Kidney epithelial cell (primary cell): ENCODE measurements around the gene TNFRSF18. TPM values are rescaled to one million over a fixed set of nuclear protein-coding genes. Genes with fewer than 3 reads are reported as not detected.

ENCODE experiments used
- DNase-seq: peaks from one replicate; pipeline ENCODE4 v3.0.0-alpha.2; 2010; ENCODE audit warnings: low read depth
- H3K27me3 ChIP-seq: 2 replicates; pipeline ENCODE4 v1.6.0; 2011; ENCODE audit warnings: low read length; ENCODE audit not compliant: control insufficient read depth, insufficient read depth
- H3K36me3 ChIP-seq: 2 replicates; pipeline ENCODE4 v1.5.1; 2011; ENCODE audit warnings: low read length; ENCODE audit not compliant: control insufficient read depth, insufficient read depth
- H3K4me3 ChIP-seq: 2 replicates; pipeline ENCODE4 v1.5.1; 2011; ENCODE audit warnings: low read depth, mild to moderate bottlenecking, control low read depth, low read length
- CTCF ChIP-seq: IDR thresholded peaks from 2 replicates; pipeline ENCODE4 v1.5.1; 2011; ENCODE audit warnings: mild to moderate bottlenecking, moderate library complexity, low read length, control low read depth, inconsistent platforms; ENCODE audit not compliant: insufficient read depth, poor library complexity, severe bottlenecking
- total RNA-seq: library from RNA; depleted of rRNA; stranded (reverse); fragments of >200 nt; gene quantifications from 2 replicates; pipeline ENCODE4 v1.2.3, GENCODE V29; 2015

The TNFRSF18 gene
- total RNA-seq, 1 donor from 2014 or later = 0.67 TPM

GRCh38 chr1:1153874-1154273 is 52.5 kb downstream of the TNFRSF18 start:
- H3K4me3 ChIP-seq = no peak overlapping the region
- no peak for DNase-seq
- TF ChIP-seq CTCF = no peak

More at GRCh38 chr1:1153874-1154273, 52.5 kb downstream of the TNFRSF18 start:
- Histone ChIP-seq H3K27me3 (no peaks in the 10 kb centered on the region), H3K36me3 (no peaks in the 10 kb centered on the region)

Other genes with a start within 250 kb of the TNFRSF18 start
- 95.6 and 98.8 TPM in 2 replicates for gene NOC2L, start 247.3 kb downstream of the TNFRSF18 start, total RNA-seq
- gene KLHL17, start 246.0 kb downstream of the TNFRSF18 start, total RNA-seq = 16.9 and 21.4 TPM in 2 replicates
- 13.2 and 13.3 TPM in 2 replicates for gene PLEKHN1, start 240.1 kb downstream of the TNFRSF18 start, total RNA-seq
- 0.34 TPM in 1 of 2 replicates, not detected in the other for gene PERM1, start 224.5 kb downstream of the TNFRSF18 start, total RNA-seq
- gene HES4, start 206.5 kb downstream of the TNFRSF18 start, total RNA-seq = 160 and 184 TPM in 2 replicates
- 68.7 and 97.7 TPM in 2 replicates for gene ISG15, start 193.1 kb downstream of the TNFRSF18 start, total RNA-seq
- 479 and 617 TPM in 2 replicates for gene AGRN, start 186.5 kb downstream of the TNFRSF18 start, total RNA-seq
- gene RNF223, start 132.3 kb downstream of the TNFRSF18 start, total RNA-seq = 5.4 and 7.5 TPM in 2 replicates
- gene C1orf159, start 90.5 kb downstream of the TNFRSF18 start, total RNA-seq = 20.3 and 25.5 TPM in 2 replicates
- gene TTLL10, start 32.7 kb downstream of the TNFRSF18 start, total RNA-seq = 0.27 TPM in 1 of 2 replicates, not detected in the other
- gene TNFRSF4, start 7.6 kb upstream of the TNFRSF18 start, total RNA-seq = 0.25 and 3.6 TPM in 2 replicates
- gene SDF4, start 25.4 kb upstream of the TNFRSF18 start, total RNA-seq = 146 and 153 TPM in 2 replicates
- gene B3GALT6, start 25.6 kb upstream of the TNFRSF18 start, total RNA-seq = 43.7 and 48.6 TPM in 2 replicates
- gene C1QTNF12, start 40.1 kb upstream of the TNFRSF18 start, total RNA-seq = 0.88 and 1.4 TPM in 2 replicates
- gene UBE2J2, start 67.3 kb upstream of the TNFRSF18 start, total RNA-seq = 65.1 and 78.0 TPM in 2 replicates
- 0.46 and 0.62 TPM in 2 replicates for gene SCNN1D, start 73.8 kb upstream of the TNFRSF18 start, total RNA-seq
- gene ACAP3, start 101.3 kb upstream of the TNFRSF18 start, total RNA-seq = 37.9 and 43.1 TPM in 2 replicates
- 45.1 and 59.9 TPM in 2 replicates for gene PUSL1, start 102.0 kb upstream of the TNFRSF18 start, total RNA-seq
- 94.2 and 123 TPM in 2 replicates for gene INTS11, start 118.1 kb upstream of the TNFRSF18 start, total RNA-seq
- gene CPTP, start 118.2 kb upstream of the TNFRSF18 start, total RNA-seq = 44.3 and 59.5 TPM in 2 replicates
- 0.08 and 1.0 TPM in 2 replicates for gene TAS1R3, start 124.7 kb upstream of the TNFRSF18 start, total RNA-seq
- gene DVL1, start 142.8 kb upstream of the TNFRSF18 start, total RNA-seq = 87.3 and 101 TPM in 2 replicates
- gene MXRA8, start 152.0 kb upstream of the TNFRSF18 start, total RNA-seq = 106 and 165 TPM in 2 replicates
- gene AURKAIP1, start 168.6 kb upstream of the TNFRSF18 start, total RNA-seq = 201 and 204 TPM in 2 replicates
- 134 and 136 TPM in 2 replicates for gene CCNL2, start 192.7 kb upstream of the TNFRSF18 start, total RNA-seq
- gene MRPL20, start 200.7 kb upstream of the TNFRSF18 start, total RNA-seq = 134 and 159 TPM in 2 replicates
- 1.4 and 1.6 TPM in 2 replicates for gene ANKRD65, start 214.7 kb upstream of the TNFRSF18 start, total RNA-seq
- gene VWA1, start 229.1 kb upstream of the TNFRSF18 start, total RNA-seq = 27.6 and 28.3 TPM in 2 replicates
- gene ATAD3C, start 243.1 kb upstream of the TNFRSF18 start, total RNA-seq = 0.38 and 0.75 TPM in 2 replicates